GM18858 (cell line): ENCODE data around the gene AP1S1.

ENCODE experiments used
- ATAC-seq: cut with Tn5 transposase; IDR thresholded peaks from one replicate; pipeline ENCODE4 v1.9.1; 2021; ENCODE audit not compliant: unreplicated experiment

Gene AP1S1

DNA sequence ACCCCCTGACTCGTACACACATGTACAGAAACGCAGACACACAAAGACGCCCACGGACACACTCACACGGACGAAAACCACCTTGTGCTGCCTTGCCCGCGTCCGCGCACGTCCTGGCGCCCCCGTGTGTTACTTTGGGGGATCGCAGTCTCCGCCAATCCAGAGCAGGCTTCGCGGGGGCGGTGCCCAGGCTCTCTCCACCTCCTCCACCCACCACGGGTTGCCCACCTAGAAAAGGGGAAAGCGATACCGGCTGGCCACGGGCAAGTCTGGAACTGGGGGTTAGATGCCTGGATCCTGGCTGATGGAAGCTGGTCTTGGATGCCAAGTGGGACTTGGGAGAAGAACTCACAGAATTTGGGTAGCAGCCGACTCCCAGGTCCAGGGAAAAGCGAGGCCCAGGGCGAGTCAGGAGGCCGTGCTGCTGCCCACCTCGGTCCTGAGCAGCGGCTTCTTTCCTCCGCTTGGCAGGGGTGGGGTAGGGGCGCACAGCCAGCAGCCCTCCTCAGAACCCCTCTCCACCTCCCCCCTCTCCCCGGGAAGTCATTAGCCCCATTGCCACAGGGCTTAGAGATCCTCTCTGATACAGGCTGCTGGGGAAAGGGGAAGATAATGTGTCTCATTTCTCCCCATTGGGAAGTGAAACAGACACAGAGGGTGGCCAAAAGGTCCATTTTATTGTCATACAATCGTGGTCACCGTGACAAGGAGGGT is 15.7 kb downstream of the AP1S1 start:
- ATAC-seq = no peak

- ATAC-seq = no peak
These were observed 16.6 kb downstream of the AP1S1 start for GRCh38 chr7:101170617-101171441.

- no peak for ATAC-seq
These were observed 17.2 kb downstream of the AP1S1 start for GRCh38 chr7:101171442-101171837.

GRCh38 chr7:101172005-101172853 is 18.0 kb downstream of the AP1S1 start:
- no peak for ATAC-seq

GRCh38 chr7:101172854-101173751 is 18.8 kb downstream of the AP1S1 start:
- ATAC-seq = no peak

- no peak for ATAC-seq
These were observed 19.5 kb downstream of the AP1S1 start for GRCh38 chr7:101173752-101174244.

GRCh38 chr7:101174322-101174854 is 20.1 kb downstream of the AP1S1 start:
- no peak for ATAC-seq

- no peak for ATAC-seq
These were observed 21.4 kb downstream of the AP1S1 start for GRCh38 chr7:101175664-101176063.

DNA sequence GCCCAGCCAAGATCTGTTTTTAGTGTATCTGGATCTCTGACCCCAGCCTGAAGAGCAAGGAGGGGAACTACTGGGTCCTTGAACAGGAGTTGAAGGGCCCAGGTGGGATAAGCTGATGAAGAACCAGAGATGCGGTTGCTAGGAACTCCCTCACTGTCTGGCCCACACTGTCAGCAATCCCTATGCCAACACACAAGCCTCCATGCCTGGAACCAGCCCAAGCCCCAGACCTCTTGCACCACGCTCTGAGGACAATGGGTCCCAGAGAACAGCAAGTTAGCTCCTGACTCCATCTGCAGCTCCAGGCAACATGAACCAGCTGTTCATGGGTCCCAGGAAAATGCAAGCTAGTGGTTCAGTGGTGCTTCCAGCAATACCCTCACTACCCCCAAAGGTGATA is 23.4 kb downstream of the AP1S1 start:
- no peak for ATAC-seq

DNA sequence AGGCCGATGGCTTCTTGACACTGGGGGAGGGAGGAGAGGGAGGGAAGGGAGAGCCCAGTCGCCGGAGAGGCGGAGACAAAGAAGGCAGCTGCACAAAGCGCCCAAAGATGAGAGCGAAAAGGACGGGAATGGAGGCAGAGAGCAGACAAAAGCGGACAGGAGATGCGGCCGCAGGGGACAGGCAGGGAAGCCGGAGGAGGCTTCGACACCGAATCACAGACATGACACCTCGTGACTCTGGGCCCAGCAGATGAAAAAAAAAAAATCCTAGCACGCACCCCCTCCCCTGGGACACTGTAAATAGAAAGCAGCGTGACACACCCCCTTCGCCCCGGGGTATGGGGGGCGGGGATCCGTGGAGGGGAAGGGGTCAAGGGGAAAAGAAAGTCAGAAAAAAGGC is 24.8 kb downstream of the AP1S1 start:
- no peak for ATAC-seq

GRCh38 chr7:101179713-101180112 is 25.4 kb downstream of the AP1S1 start:
- ATAC-seq = no peak

DNA sequence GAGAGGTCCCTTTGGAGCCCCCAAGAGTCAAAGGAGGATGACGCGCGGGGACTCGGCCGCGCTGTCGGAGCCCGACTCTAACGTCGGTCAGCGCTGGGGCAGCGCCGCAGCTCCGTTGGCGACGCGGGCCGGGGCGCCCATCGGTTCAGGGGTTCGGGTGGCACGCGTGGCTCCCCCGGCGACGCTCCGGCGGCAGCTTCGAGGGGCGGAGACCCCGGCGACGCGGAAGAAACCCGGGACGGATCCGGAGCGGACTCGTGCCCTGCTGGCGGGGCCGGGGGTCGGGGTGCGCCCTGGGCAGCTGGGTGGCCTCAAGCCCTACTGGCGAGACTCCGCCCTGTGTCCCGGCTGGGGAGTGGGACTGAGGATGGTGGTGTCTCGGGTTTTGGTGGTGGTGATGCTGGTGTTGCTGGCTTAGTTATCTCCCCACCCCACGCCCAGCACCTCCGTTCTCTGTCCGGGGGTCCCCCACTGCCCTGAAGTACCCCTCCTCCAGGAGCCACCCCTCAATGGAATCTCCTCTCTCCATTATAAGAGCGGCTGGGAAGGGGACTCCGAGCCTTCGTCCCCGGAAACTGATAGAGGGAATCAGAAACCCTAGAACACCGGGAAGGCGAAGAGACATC is 26.0 kb downstream of the AP1S1 start, which contains the start of gene NAT16:
Gene NAT16 (minus strand): TSS at position 164 of the 626 bp plus-strand sequence. CDS start 5,486 bp downstream, outside the sequence.
- no peak for ATAC-seq

DNA sequence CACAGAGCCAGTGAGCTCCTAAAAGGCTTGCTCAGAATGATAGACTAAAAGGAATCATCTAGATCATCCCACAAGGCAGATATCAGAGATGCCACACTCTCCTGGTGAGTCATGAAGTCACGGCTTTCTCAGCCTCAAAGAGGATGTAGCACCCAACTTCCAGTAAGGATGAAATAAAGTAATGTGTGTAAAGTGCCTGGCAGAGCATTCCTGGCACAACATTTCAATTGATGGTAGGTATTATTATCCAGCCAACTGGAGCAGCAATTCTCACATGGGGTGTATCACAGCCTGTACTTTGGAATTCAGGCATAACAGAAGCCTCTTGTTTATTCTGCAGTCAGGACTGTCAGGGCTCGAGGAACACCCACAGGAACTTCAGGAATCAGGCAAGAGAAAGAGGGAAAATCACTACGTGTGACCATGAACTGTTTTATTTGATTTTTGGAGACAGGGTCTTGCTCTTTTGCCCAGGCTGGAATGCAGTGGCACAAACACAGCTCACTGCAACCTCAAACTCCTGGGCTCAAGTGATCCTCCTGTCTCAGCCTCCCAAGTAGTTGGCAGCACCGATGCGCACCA is 31.1 kb downstream of the AP1S1 start:
- ATAC-seq = no peak

- ATAC-seq = no peak
These were observed 31.9 kb downstream of the AP1S1 start for GRCh38 chr7:101186194-101186593.

DNA sequence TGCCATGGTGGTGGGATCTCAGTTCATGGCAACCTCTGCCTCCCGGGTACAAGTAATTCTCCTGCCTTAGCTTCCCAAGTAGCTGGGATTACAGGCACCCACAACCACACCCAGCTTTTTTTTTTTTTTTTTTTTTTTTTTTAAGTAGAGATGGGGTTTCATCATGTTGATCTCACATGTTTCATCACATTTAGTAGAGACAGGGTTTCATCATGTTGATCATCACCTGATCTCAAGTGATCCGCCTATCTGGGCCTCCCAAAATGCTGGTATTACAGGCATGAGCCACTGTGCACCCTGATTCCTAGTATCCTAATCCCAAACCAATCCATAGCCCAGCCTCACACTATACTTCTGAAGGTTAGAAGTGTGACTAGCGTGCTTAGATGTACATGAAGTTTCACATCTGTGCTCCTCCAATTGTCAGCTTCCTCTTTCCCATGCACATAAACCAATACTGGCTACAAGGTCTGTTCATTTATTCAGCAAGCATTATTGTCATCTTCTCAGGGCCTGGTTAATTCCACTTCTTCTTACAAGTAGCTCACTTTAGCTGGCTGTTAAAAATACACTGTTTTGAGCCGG is 32.7 kb downstream of the AP1S1 start:
- no peak for ATAC-seq

GRCh38 chr7:101189109-101189508 is 34.8 kb downstream of the AP1S1 start:
- ATAC-seq = no peak

DNA sequence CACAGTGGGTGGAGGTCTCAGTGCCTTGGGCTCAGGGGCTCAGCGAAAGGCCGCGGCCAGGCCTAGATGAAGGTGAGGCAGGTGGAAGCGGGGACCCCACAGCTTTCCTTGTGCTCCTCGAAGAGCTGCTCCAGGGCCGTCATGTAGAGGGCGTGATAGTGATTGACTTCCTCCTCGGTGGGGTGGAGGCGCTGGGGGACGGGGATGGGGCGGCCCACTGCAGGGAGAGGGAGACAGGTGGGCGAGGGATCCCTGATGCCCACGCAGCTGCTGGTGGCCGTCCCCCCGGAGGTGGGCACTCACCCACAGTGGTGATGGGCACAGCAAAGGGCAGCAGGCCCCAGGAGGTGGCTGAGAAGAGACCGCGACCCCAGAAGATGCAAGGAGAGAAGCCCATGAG is 41.6 kb downstream of the AP1S1 start:
- ATAC-seq = no peak

GRCh38 chr7:101197991-101198390 is 43.7 kb downstream of the AP1S1 start:
- ATAC-seq = no peak

DNA sequence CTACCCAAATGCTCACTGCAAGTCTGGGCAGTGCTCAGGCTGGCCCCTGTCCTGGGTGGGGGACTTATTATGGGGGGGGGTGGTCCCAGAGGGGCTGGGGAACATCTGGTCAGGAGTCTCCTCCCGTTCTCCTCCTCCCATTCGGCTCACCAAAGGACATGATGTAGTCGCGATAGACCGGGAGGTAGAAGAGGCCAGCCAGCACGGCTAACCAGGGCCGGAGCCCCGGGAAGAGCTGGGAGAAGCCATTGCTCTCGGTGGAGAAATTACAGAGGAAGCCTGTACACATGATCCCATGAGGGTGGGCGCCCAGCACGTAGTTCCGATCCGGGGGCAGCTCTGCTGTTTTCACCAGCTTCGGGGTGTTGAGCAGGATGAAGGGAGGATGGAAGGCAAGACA is 44.2 kb downstream of the AP1S1 start:
- no peak for ATAC-seq
